ENCODE results near the gene SNX27. TPM values are rescaled to one million over a fixed set of nuclear protein-coding genes. Genes with fewer than 3 reads are reported as not detected.

Gene SNX27
- polyA plus RNA-seq, 3 donors = 40.1 to 57.1 (median 47.6) TPM

DNA sequence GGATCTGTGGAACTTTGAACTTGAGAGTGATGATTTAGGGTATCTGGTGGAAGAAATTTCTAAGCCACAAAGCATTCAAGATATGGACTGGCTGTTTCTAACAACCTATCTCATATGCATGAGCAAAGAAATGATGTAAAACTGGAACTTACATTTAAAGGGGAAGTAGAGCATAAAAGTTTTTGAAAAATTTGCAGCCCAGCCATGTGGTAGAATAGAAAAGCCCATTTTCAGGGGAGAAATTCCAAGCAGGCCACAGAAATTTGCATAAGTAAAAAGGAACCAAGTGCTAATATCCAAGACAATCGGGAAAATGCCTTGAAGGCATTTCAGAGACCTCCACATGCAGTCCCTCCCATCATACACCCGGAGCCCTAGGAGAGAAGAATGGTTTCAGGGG, 125.2 kb downstream of the SNX27 start:
- WGBS (ENCODE audit: insufficient coverage) = 100% methylated on average over 1 of the region's 2 CpGs
- Histone ChIP-seq H3K4me2 (replicated peaks; ENCODE audit: extremely low read depth, low read length, poor library complexity, severe bottlenecking) (no peak overlapping the region), H3K9ac (ENCODE audit: insufficient read depth, low read length, poor library complexity, severe bottlenecking) (no peak overlapping the region), H3K9me3 (replicated peaks in 1 of 2; ENCODE audit: control insufficient read depth in 1 of 2, insufficient read depth in 1 of 2, low read length in 2 of 2) (peaks cover 9 to 15% of the 10 kb centered on the region in 2 donors), H3K79me2 (ENCODE audit: insufficient read depth, low read length) (no peaks in the 10 kb centered on the region), H4K20me1 (ENCODE audit: insufficient read depth, low read length) (no peaks in the 10 kb centered on the region), H3K4me3 (replicated peaks in 1 of 3; ENCODE audit: low read depth in 2 of 3, low read length in 3 of 3) (no peak overlapping the region), H3K27me3 (ENCODE audit: control insufficient read depth in 2 of 2, insufficient read depth in 2 of 2, low read length in 2 of 2) (peaks cover 0 to 2% of the 10 kb centered on the region in 2 donors), H3K27ac (ENCODE audit: low read depth in 1 of 2, low read length in 2 of 2) (no peak overlapping the region), H3K36me3 (replicated peaks in 1 of 2; ENCODE audit: control insufficient read depth in 1 of 2, insufficient read depth in 2 of 2, low read length in 2 of 2) (no peaks in the 10 kb centered on the region), H3K4me1 (ENCODE audit: control insufficient read depth in 1 of 2, insufficient read depth in 2 of 2, low read length in 2 of 2) (no peaks in the 10 kb centered on the region), H2AFZ (ENCODE audit: insufficient read depth, low read depth, low read length, poor library complexity, severe bottlenecking) (no peak overlapping the region)
- H3K36me3 Mint-ChIP-seq = peaks cover 0 to 5% of the 10 kb centered on the region in 2 donors
- H3K27ac Mint-ChIP-seq = no peak overlapping the region
- H3K27me3 Mint-ChIP-seq (ENCODE audit: low read depth in 3 of 3) = peaks cover 7 to 17% (median 13%) of the 10 kb centered on the region in 3 donors
- TF ChIP-seq, protein P1, sequence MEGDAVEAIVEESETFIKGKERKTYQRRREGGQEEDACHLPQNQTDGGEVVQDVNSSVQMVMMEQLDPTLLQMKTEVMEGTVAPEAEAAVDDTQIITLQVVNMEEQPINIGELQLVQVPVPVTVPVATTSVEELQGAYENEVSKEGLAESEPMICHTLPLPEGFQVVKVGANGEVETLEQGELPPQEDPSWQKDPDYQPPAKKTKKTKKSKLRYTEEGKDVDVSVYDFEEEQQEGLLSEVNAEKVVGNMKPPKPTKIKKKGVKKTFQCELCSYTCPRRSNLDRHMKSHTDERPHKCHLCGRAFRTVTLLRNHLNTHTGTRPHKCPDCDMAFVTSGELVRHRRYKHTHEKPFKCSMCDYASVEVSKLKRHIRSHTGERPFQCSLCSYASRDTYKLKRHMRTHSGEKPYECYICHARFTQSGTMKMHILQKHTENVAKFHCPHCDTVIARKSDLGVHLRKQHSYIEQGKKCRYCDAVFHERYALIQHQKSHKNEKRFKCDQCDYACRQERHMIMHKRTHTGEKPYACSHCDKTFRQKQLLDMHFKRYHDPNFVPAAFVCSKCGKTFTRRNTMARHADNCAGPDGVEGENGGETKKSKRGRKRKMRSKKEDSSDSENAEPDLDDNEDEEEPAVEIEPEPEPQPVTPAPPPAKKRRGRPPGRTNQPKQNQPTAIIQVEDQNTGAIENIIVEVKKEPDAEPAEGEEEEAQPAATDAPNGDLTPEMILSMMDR (IDR thresholded peaks at IDR 0.05) = no peak
- H3K9me3 Mint-ChIP-seq = peaks cover 8 to 27% (median 25%) of the 10 kb centered on the region in 7 donors
- H3K4me3 Mint-ChIP-seq = no peak overlapping the region
- H3K4me1 Mint-ChIP-seq = peaks cover 5% of the 10 kb centered on the region
- intact Hi-C loops (cut with micrococcal nuclease) = loop anchor here in 1 of 2 donors (5.0 kb wide), 1 partner anchor 290 kb away; no protein-coding TSS in a partner anchor
- peak in 1 of 3 donors; percentile 14 for DNase-seq

DNA sequence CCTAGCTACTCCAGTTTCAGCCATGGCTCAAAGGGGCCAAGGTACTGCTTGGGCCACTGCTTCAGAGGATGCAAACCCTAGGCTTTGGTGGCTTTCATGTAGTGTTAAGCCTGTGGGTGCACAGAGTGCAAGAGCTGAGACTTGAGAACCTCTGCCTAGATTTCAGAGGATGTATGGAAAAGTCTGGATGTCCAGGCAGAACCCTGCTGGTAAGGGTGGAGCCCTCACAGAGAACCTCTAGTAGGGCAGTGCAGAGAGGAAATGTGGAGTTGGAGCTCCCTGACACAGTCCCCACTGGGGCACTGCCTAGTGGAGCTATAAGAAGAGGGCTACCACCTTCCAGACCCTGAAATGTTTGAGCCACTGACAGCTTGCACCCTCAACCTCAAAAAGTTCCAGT, 125.6 kb downstream of the SNX27 start:
- Histone ChIP-seq H3K4me1 (ENCODE audit: control insufficient read depth in 1 of 2, insufficient read depth in 2 of 2, low read length in 2 of 2) (no peaks in the 10 kb centered on the region), H2AFZ (ENCODE audit: insufficient read depth, low read depth, low read length, poor library complexity, severe bottlenecking) (no peak overlapping the region), H3K4me2 (replicated peaks; ENCODE audit: extremely low read depth, low read length, poor library complexity, severe bottlenecking) (no peak overlapping the region), H3K27ac (ENCODE audit: low read depth in 1 of 2, low read length in 2 of 2) (no peak overlapping the region), H3K4me3 (replicated peaks in 1 of 3; ENCODE audit: low read depth in 2 of 3, low read length in 3 of 3) (no peak overlapping the region), H3K9ac (ENCODE audit: insufficient read depth, low read length, poor library complexity, severe bottlenecking) (no peak overlapping the region), H3K36me3 (replicated peaks in 1 of 2; ENCODE audit: control insufficient read depth in 1 of 2, insufficient read depth in 2 of 2, low read length in 2 of 2) (no peaks in the 10 kb centered on the region), H4K20me1 (ENCODE audit: insufficient read depth, low read length) (no peaks in the 10 kb centered on the region), H3K9me3 (replicated peaks in 1 of 2; ENCODE audit: control insufficient read depth in 1 of 2, insufficient read depth in 1 of 2, low read length in 2 of 2) (peaks cover 9 to 15% of the 10 kb centered on the region in 2 donors), H3K27me3 (ENCODE audit: control insufficient read depth in 2 of 2, insufficient read depth in 2 of 2, low read length in 2 of 2) (peaks cover 0 to 2% of the 10 kb centered on the region in 2 donors), H3K79me2 (ENCODE audit: insufficient read depth, low read length) (no peaks in the 10 kb centered on the region)
- TF ChIP-seq, protein P1 (IDR thresholded peaks at IDR 0.05) = no peak
- peaks cover 8 to 27% (median 25%) of the 10 kb centered on the region in 7 donors for H3K9me3 Mint-ChIP-seq
- no peak overlapping the region for H3K4me3 Mint-ChIP-seq
- H3K36me3 Mint-ChIP-seq = peaks cover 0 to 5% of the 10 kb centered on the region in 2 donors
- intact Hi-C loops (cut with micrococcal nuclease) = loop anchor here in 1 of 2 donors (5.0 kb wide), 1 partner anchor 290 kb away; no protein-coding TSS in a partner anchor
- H3K4me1 Mint-ChIP-seq = peaks cover 5% of the 10 kb centered on the region
- no peak for DNase-seq
- no peak overlapping the region for H3K27ac Mint-ChIP-seq
- peaks cover 8 to 18% (median 12%) of the 10 kb centered on the region in 3 donors for H3K27me3 Mint-ChIP-seq (ENCODE audit: low read depth in 3 of 3)
